HEK293 (cell line): Measurements from ENCODE around the gene EXD3.

Source experiments
- EGR2 ChIP-seq: fragments of 450-650 bp; formaldehyde crosslinking; IDR thresholded peaks from 2 replicates; pipeline ENCODE4 v1.5.1; 2016; ENCODE audit warnings: low read depth, missing biosample characterization, missing genetic modification characterization
- GLI4 ChIP-seq: fragments of 450-650 bp; formaldehyde crosslinking; IDR thresholded peaks from 2 replicates; pipeline ENCODE4 v1.5.1; 2016; ENCODE audit warnings: missing biosample characterization, missing genetic modification characterization
- GLIS2 ChIP-seq: fragments of 450-650 bp; formaldehyde crosslinking; IDR thresholded peaks from 2 replicates; pipeline ENCODE4 v1.5.1; 2016; ENCODE audit warnings: missing biosample characterization, missing genetic modification characterization
- KLF7 ChIP-seq: fragments of 450-650 bp; formaldehyde crosslinking; IDR thresholded peaks from 2 replicates; pipeline ENCODE4 v1.5.1; 2016; ENCODE audit warnings: missing biosample characterization, missing genetic modification characterization, borderline replicate concordance
- OSR2 ChIP-seq: fragments of 450-650 bp; formaldehyde crosslinking; IDR thresholded peaks from 2 replicates; pipeline ENCODE4 v1.5.1; 2016; ENCODE audit warnings: missing biosample characterization, missing genetic modification characterization
- RBAK ChIP-seq: fragments of 450-650 bp; formaldehyde crosslinking; IDR thresholded peaks from 2 replicates; pipeline ENCODE4 v1.5.1; 2016; ENCODE audit warnings: missing biosample characterization, missing genetic modification characterization
- SCRT2 ChIP-seq: fragments of 450-650 bp; formaldehyde crosslinking; IDR thresholded peaks from 2 replicates; pipeline ENCODE4 v1.5.1; 2016; ENCODE audit warnings: missing biosample characterization, missing genetic modification characterization
- ZBTB20 ChIP-seq: fragments of 450-650 bp; formaldehyde crosslinking; IDR thresholded peaks from 2 replicates; pipeline ENCODE4 v1.5.1; 2016; ENCODE audit warnings: missing biosample characterization, missing genetic modification characterization
- ZFHX2 ChIP-seq: fragments of 450-650 bp; formaldehyde crosslinking; conservative IDR thresholded peaks from 2 replicates; pipeline ENCODE4 v1.5.1; 2016; ENCODE audit warnings: missing biosample characterization, missing genetic modification characterization
- ZFP41 ChIP-seq: fragments of 450-650 bp; formaldehyde crosslinking; IDR thresholded peaks from 2 replicates; pipeline ENCODE4 v1.5.1; 2016; ENCODE audit warnings: missing biosample characterization, missing genetic modification characterization, borderline replicate concordance
- ZIC2 ChIP-seq: fragments of 450-650 bp; formaldehyde crosslinking; IDR thresholded peaks from 2 replicates; pipeline ENCODE4 v1.5.1; 2016; ENCODE audit warnings: missing biosample characterization, missing genetic modification characterization
- ZNF10 ChIP-seq: fragments of 450-650 bp; formaldehyde crosslinking; IDR thresholded peaks from 2 replicates; pipeline ENCODE4 v1.5.1; 2017; ENCODE audit warnings: missing biosample characterization, missing genetic modification characterization
- ZNF133 ChIP-seq: fragments of 450-650 bp; formaldehyde crosslinking; IDR thresholded peaks from 2 replicates; pipeline ENCODE4 v1.5.1; 2016; ENCODE audit warnings: missing biosample characterization, missing genetic modification characterization
- ZNF157 ChIP-seq: fragments of 450-650 bp; formaldehyde crosslinking; IDR thresholded peaks from 2 replicates; pipeline ENCODE4 v1.5.1; 2016; ENCODE audit warnings: missing biosample characterization, missing genetic modification characterization
- ZNF248 ChIP-seq: fragments of 450-650 bp; formaldehyde crosslinking; IDR thresholded peaks from 2 replicates; pipeline ENCODE4 v1.5.1; 2017; ENCODE audit warnings: missing biosample characterization, missing genetic modification characterization
- ZNF366 ChIP-seq: fragments of 450-650 bp; formaldehyde crosslinking; conservative IDR thresholded peaks from 2 replicates; pipeline ENCODE4 v1.5.1; 2016; ENCODE audit warnings: missing biosample characterization, missing genetic modification characterization
- ZNF561 ChIP-seq: fragments of 450-650 bp; IDR thresholded peaks from 2 replicates; pipeline ENCODE4 v1.5.1; 2018; ENCODE audit warnings: missing biosample characterization, missing genetic modification characterization, borderline replicate concordance
- ZNF585B ChIP-seq: fragments of 450-650 bp; formaldehyde crosslinking; IDR thresholded peaks from 2 replicates; pipeline ENCODE4 v1.5.1; 2016; ENCODE audit warnings: missing biosample characterization, missing genetic modification characterization
- ZNF660 ChIP-seq: fragments of 450-650 bp; IDR thresholded peaks from 2 replicates; pipeline ENCODE4 v1.5.1; 2018; ENCODE audit warnings: missing biosample characterization, mild to moderate bottlenecking, missing genetic modification characterization
- ZNF664 ChIP-seq: fragments of 450-650 bp; formaldehyde crosslinking; IDR thresholded peaks from 2 replicates; pipeline ENCODE4 v1.5.1; 2016; ENCODE audit warnings: missing biosample characterization, missing genetic modification characterization
- ZNF677 ChIP-seq: fragments of 450-650 bp; IDR thresholded peaks from 2 replicates; pipeline ENCODE4 v1.5.0; 2018; ENCODE audit warnings: missing biosample characterization, mild to moderate bottlenecking, missing genetic modification characterization, moderate library complexity
- TF ChIP-seq, protein P1 (sequence below): fragments of 450-650 bp; formaldehyde crosslinking; IDR thresholded peaks from 2 replicates; pipeline ENCODE4 v1.5.1; 2017; ENCODE audit warnings: missing biosample characterization, mild to moderate bottlenecking, missing genetic modification characterization, moderate library complexity
- TF ChIP-seq, protein P2 (sequence below): fragments of 450-650 bp; formaldehyde crosslinking; IDR thresholded peaks from 2 replicates; pipeline ENCODE4 v1.5.1; 2016; ENCODE audit warnings: missing biosample characterization, missing genetic modification characterization, borderline replicate concordance
- TF ChIP-seq, protein P3 (sequence below): fragments of 450-650 bp; formaldehyde crosslinking; optimal IDR thresholded peaks from 2 replicates; pipeline ENCODE3; 2016; ENCODE audit warnings: missing biosample characterization, mild to moderate bottlenecking, missing genetic modification characterization
- TF ChIP-seq, protein P4 (sequence below): fragments of 450-650 bp; formaldehyde crosslinking; IDR thresholded peaks from 2 replicates; pipeline ENCODE4 v1.5.0; 2017; ENCODE audit warnings: missing biosample characterization, missing genetic modification characterization, borderline replicate concordance
- TF ChIP-seq, protein P5 (sequence below): fragments of 450-650 bp; formaldehyde crosslinking; IDR thresholded peaks from 2 replicates; pipeline ENCODE4 v1.5.1; 2016; ENCODE audit warnings: missing biosample characterization, missing genetic modification characterization

EXD3 gene

DNA sequence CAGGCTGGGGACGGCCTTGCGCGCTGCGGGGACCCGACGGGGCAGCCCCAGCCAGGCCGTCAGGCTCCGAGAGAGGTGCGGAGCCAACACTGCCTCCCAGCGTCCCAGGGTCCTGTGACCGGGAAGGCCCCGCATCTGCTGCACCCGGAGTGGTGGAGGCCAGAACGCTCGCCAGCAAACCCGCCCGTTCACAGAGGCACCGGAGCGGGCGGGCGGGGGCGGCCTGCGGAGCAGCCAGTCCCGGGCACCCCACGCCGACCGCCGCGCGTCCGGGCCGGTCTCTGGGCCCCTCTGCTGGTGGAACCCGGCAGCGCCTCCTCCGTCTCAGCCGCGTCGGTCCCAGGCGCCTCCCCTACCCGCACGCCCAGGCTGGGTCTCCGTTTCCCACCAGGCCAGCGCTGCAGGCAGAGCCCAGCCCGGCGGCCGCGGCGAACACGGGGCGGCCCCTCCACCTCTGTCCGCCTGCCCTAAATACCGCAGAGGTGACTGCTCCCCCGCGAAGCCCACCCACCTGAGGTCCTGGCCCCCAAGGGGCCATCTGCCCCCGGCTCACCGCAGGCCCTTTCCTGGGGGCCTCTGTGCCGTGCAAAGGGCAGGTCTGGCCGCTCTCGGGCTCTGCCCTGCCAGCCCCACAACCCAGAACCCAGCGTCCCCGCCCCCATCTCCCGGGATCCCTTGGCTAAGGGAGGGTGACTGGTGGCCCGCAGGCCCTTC, 15.9 kb downstream of the EXD3 start (continued):
- TF ChIP-seq, protein P1, sequence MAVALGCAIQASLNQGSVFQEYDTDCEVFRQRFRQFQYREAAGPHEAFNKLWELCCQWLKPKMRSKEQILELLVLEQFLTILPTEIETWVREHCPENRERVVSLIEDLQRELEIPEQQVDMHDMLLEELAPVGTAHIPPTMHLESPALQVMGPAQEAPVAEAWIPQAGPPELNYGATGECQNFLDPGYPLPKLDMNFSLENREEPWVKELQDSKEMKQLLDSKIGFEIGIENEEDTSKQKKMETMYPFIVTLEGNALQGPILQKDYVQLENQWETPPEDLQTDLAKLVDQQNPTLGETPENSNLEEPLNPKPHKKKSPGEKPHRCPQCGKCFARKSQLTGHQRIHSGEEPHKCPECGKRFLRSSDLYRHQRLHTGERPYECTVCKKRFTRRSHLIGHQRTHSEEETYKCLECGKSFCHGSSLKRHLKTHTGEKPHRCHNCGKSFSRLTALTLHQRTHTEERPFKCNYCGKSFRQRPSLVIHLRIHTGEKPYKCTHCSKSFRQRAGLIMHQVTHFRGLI (tag by site-specific recombination): peak; percentile 74
- TF ChIP-seq ZNF561 (tag by site-specific recombination): peak; percentile 76; the same call in 1 of the 2 replicates
- peak; percentile 36; the same call in 1 of the 2 replicates for TF ChIP-seq ZNF585B
- TF ChIP-seq GLIS2 (tag by site-specific recombination): peak; percentile 71
- TF ChIP-seq ZNF10: no peak
- TF ChIP-seq, protein P2, sequence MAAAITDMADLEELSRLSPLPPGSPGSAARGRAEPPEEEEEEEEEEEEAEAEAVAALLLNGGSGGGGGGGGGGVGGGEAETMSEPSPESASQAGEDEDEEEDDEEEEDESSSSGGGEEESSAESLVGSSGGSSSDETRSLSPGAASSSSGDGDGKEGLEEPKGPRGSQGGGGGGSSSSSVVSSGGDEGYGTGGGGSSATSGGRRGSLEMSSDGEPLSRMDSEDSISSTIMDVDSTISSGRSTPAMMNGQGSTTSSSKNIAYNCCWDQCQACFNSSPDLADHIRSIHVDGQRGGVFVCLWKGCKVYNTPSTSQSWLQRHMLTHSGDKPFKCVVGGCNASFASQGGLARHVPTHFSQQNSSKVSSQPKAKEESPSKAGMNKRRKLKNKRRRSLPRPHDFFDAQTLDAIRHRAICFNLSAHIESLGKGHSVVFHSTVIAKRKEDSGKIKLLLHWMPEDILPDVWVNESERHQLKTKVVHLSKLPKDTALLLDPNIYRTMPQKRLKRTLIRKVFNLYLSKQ (tag by site-specific recombination): no peak
- no peak for TF ChIP-seq OSR2 (tag by site-specific recombination)
- TF ChIP-seq, protein P3, sequence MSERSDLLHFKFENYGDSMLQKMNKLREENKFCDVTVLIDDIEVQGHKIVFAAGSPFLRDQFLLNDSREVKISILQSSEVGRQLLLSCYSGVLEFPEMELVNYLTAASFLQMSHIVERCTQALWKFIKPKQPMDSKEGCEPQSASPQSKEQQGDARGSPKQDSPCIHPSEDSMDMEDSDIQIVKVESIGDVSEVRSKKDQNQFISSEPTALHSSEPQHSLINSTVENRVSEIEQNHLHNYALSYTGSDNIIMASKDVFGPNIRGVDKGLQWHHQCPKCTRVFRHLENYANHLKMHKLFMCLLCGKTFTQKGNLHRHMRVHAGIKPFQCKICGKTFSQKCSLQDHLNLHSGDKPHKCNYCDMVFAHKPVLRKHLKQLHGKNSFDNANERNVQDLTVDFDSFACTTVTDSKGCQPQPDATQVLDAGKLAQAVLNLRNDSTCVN: peak; percentile 21
- TF ChIP-seq, protein P4, sequence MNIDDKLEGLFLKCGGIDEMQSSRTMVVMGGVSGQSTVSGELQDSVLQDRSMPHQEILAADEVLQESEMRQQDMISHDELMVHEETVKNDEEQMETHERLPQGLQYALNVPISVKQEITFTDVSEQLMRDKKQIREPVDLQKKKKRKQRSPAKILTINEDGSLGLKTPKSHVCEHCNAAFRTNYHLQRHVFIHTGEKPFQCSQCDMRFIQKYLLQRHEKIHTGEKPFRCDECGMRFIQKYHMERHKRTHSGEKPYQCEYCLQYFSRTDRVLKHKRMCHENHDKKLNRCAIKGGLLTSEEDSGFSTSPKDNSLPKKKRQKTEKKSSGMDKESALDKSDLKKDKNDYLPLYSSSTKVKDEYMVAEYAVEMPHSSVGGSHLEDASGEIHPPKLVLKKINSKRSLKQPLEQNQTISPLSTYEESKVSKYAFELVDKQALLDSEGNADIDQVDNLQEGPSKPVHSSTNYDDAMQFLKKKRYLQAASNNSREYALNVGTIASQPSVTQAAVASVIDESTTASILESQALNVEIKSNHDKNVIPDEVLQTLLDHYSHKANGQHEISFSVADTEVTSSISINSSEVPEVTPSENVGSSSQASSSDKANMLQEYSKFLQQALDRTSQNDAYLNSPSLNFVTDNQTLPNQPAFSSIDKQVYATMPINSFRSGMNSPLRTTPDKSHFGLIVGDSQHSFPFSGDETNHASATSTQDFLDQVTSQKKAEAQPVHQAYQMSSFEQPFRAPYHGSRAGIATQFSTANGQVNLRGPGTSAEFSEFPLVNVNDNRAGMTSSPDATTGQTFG (tag by site-specific recombination): no peak
- peak; percentile 69; the same call in 1 of the 2 replicates for TF ChIP-seq ZNF660 (tag by site-specific recombination)
- TF ChIP-seq ZBTB20 (tag by site-specific recombination): peak; percentile 24; the same call in 1 of the 2 replicates
- TF ChIP-seq ZNF664: no peak
- no peak for TF ChIP-seq ZFP41 (tag by site-specific recombination)
- TF ChIP-seq ZNF366: no peak
- no peak for TF ChIP-seq GLI4 (tag by site-specific recombination)
- TF ChIP-seq, protein P5, sequence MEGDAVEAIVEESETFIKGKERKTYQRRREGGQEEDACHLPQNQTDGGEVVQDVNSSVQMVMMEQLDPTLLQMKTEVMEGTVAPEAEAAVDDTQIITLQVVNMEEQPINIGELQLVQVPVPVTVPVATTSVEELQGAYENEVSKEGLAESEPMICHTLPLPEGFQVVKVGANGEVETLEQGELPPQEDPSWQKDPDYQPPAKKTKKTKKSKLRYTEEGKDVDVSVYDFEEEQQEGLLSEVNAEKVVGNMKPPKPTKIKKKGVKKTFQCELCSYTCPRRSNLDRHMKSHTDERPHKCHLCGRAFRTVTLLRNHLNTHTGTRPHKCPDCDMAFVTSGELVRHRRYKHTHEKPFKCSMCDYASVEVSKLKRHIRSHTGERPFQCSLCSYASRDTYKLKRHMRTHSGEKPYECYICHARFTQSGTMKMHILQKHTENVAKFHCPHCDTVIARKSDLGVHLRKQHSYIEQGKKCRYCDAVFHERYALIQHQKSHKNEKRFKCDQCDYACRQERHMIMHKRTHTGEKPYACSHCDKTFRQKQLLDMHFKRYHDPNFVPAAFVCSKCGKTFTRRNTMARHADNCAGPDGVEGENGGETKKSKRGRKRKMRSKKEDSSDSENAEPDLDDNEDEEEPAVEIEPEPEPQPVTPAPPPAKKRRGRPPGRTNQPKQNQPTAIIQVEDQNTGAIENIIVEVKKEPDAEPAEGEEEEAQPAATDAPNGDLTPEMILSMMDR (tag by site-specific recombination): 0 out of 2 replicates have a peak, but pooled peaks have one; percentile 28
- TF ChIP-seq ZNF677 (tag by site-specific recombination): no peak
- 0 out of 2 replicates have a peak, but pooled peaks have one; percentile 37 for TF ChIP-seq EGR2
- TF ChIP-seq SCRT2 (tag by site-specific recombination): no peak
- no peak for TF ChIP-seq RBAK
- TF ChIP-seq ZNF248 (tag by site-specific recombination): no peak
- no peak for TF ChIP-seq ZNF133 (tag by site-specific recombination)
- peak; percentile 73; the same call in 1 of the 2 replicates for TF ChIP-seq ZIC2 (tag by site-specific recombination)
- TF ChIP-seq KLF7 (tag by site-specific recombination): no peak
- peak; percentile 61 for TF ChIP-seq ZFHX2 (tag by site-specific recombination)
- TF ChIP-seq ZNF157: no peak
